Neural cell (in vitro differentiated cells): ENCODE measurements around the gene NPM1.

Experiments used
- EP300 ChIP-seq: fragments of 450-650 bp; conservative IDR thresholded peaks from 2 replicates; pipeline ENCODE4 v1.6.1; 2014; ENCODE audit warnings: antibody characterized with exemption, mild to moderate bottlenecking, moderate library complexity; ENCODE audit not compliant: poor library complexity, severe bottlenecking
- EZH2 ChIP-seq: fragments of 200-600, 300-800 bp; shearing (Covaris generic), sonication (generic); IDR thresholded peaks from 2 replicates; pipeline ENCODE4 v1.6.1; 2014; ENCODE audit warnings: antibody characterized with exemption, low read length, borderline replicate concordance, mild to moderate bottlenecking; ENCODE audit not compliant: insufficient read depth, poor library complexity, severe bottlenecking
- POLR2AphosphoS5 ChIP-seq: IDR thresholded peaks from 2 replicates; pipeline ENCODE4 v1.6.1; 2012
- SMC3 ChIP-seq: fragments of 450-650 bp; conservative IDR thresholded peaks from 2 replicates; pipeline ENCODE4 v1.6.1; 2014; ENCODE audit warnings: antibody characterized with exemption, mild to moderate bottlenecking, moderate library complexity; ENCODE audit not compliant: poor library complexity
- TF ChIP-seq, protein P1 (sequence below): fragments of 450-650 bp; IDR thresholded peaks from 2 replicates; pipeline ENCODE4 v1.5.1; 2014; ENCODE audit warnings: antibody characterized with exemption, mild to moderate bottlenecking, moderate library complexity; ENCODE audit not compliant: poor library complexity, severe bottlenecking
- TF ChIP-seq, protein P2 (sequence below): IDR thresholded peaks from 2 replicates; pipeline ENCODE4 v1.6.1; 2012; ENCODE audit warnings: borderline replicate concordance

DNA sequence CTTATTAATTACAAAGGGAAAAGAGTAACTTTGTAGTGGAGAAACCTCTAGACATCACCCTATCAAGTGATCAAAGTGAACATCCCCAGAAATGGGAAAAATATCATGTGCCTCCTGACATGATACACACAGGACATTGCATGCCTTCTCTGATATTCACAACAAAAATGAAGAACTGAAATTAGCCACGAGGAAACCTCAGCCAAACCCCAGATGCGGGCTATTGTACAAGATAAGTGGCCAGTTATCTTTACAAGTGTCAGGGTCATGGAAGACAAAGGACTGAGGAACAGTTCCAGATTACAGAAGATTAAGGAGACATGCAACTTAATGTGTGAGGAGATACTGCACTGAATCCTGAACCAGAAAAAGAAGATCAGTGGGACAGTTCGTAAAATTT, 23.8 kb upstream of the NPM1 start:
- TF ChIP-seq, protein P1, sequence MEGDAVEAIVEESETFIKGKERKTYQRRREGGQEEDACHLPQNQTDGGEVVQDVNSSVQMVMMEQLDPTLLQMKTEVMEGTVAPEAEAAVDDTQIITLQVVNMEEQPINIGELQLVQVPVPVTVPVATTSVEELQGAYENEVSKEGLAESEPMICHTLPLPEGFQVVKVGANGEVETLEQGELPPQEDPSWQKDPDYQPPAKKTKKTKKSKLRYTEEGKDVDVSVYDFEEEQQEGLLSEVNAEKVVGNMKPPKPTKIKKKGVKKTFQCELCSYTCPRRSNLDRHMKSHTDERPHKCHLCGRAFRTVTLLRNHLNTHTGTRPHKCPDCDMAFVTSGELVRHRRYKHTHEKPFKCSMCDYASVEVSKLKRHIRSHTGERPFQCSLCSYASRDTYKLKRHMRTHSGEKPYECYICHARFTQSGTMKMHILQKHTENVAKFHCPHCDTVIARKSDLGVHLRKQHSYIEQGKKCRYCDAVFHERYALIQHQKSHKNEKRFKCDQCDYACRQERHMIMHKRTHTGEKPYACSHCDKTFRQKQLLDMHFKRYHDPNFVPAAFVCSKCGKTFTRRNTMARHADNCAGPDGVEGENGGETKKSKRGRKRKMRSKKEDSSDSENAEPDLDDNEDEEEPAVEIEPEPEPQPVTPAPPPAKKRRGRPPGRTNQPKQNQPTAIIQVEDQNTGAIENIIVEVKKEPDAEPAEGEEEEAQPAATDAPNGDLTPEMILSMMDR: no peak
- TF ChIP-seq POLR2AphosphoS5 (no peak), EZH2 (no peak), EP300 (no peak), SMC3 (no peak)
- TF ChIP-seq, protein P2, sequence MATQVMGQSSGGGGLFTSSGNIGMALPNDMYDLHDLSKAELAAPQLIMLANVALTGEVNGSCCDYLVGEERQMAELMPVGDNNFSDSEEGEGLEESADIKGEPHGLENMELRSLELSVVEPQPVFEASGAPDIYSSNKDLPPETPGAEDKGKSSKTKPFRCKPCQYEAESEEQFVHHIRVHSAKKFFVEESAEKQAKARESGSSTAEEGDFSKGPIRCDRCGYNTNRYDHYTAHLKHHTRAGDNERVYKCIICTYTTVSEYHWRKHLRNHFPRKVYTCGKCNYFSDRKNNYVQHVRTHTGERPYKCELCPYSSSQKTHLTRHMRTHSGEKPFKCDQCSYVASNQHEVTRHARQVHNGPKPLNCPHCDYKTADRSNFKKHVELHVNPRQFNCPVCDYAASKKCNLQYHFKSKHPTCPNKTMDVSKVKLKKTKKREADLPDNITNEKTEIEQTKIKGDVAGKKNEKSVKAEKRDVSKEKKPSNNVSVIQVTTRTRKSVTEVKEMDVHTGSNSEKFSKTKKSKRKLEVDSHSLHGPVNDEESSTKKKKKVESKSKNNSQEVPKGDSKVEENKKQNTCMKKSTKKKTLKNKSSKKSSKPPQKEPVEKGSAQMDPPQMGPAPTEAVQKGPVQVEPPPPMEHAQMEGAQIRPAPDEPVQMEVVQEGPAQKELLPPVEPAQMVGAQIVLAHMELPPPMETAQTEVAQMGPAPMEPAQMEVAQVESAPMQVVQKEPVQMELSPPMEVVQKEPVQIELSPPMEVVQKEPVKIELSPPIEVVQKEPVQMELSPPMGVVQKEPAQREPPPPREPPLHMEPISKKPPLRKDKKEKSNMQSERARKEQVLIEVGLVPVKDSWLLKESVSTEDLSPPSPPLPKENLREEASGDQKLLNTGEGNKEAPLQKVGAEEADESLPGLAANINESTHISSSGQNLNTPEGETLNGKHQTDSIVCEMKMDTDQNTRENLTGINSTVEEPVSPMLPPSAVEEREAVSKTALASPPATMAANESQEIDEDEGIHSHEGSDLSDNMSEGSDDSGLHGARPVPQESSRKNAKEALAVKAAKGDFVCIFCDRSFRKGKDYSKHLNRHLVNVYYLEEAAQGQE: no peak
